ENCODE measurements around the gene MACROD2.

- TF ChIP-seq EP300 (IDR thresholded peaks at IDR 0.05) = no peak
- TF ChIP-seq TP53 (CRISPR knock-in tag; IDR thresholded peaks at IDR 0.05) = no peak
- TF ChIP-seq RCOR1 (IDR thresholded peaks at IDR 0.05; ENCODE audit: low read depth, low read length) = no peak
- TF ChIP-seq ZC3H11A (IDR thresholded peaks at IDR 0.05) = no peak
Measured at GRCh38 chr20:15711177-15711576, 1715.9 kb downstream of the MACROD2 start.

Data from A549 (cell line).